ENCODE results near the gene NUP188. TPM values are rescaled to one million over a fixed set of nuclear protein-coding genes. Genes with fewer than 3 reads are reported as not detected.

Gene NUP188
- total RNA-seq, 1 donor from 2014 or later: 25.8 TPM

DNA sequence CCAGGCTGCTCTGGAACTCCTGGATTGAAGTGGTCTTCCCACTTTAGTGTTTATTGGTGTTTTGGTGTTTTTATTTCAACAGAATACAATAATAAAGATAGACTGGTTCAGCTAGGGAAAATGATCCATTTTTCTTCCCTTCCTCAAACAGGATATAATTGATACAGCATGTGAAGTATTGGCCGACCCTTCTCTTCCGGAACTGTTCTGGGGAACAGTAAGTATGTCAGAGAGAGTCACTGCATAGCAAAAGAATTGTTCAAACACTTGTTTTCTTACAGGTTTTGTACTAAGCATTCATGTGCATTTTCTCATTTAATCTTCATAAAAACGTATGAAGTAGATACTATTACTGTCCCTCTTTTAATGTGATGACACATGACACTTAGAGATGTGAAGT is 31.6 kb downstream of the NUP188 start:
- H3K36me3 ChIP-seq (ENCODE audit: control insufficient read depth, insufficient read depth, low read length): peaks cover 26% of the 10 kb centered on the region
- TF ChIP-seq CTCF (IDR thresholded peaks at IDR 0.05; ENCODE audit: insufficient read depth, low read length, severe bottlenecking): no peak
- DNase-seq (ENCODE audit: low read depth) (no peak), FAIRE-seq (no peak)
- H3K27me3 ChIP-seq (ENCODE audit: control insufficient read depth, insufficient read depth, low read length): no peaks in the 10 kb centered on the region
- no peak overlapping the region for H3K4me3 ChIP-seq (ENCODE audit: low read depth, low read length)

- FAIRE-seq: no peak
Observed at GRCh38 chr9:128983536-128983935, 36.0 kb downstream of the NUP188 start.

GRCh38 chr9:128986671-128987070 is 39.2 kb downstream of the NUP188 start:
- DNase-seq (ENCODE audit: low read depth) (peak; percentile 8), FAIRE-seq (no peak)
- H3K27me3 ChIP-seq (ENCODE audit: control insufficient read depth, insufficient read depth, low read length): no peaks in the 10 kb centered on the region
- no peak overlapping the region for H3K4me3 ChIP-seq (ENCODE audit: low read depth, low read length)
- TF ChIP-seq CTCF (IDR thresholded peaks at IDR 0.05; ENCODE audit: insufficient read depth, low read length, severe bottlenecking): no peak
- peaks cover 26% of the 10 kb centered on the region for H3K36me3 ChIP-seq (ENCODE audit: control insufficient read depth, insufficient read depth, low read length)

More at GRCh38 chr9:128983536-128983935, 36.0 kb downstream of the NUP188 start:
- no peak for DNase-seq (ENCODE audit: low read depth)
- no peak for TF ChIP-seq CTCF (IDR thresholded peaks at IDR 0.05; ENCODE audit: insufficient read depth, low read length, severe bottlenecking)
- Histone ChIP-seq H3K36me3 (ENCODE audit: control insufficient read depth, insufficient read depth, low read length) (peaks cover 30% of the 10 kb centered on the region), H3K27me3 (ENCODE audit: control insufficient read depth, insufficient read depth, low read length) (no peaks in the 10 kb centered on the region), H3K4me3 (ENCODE audit: low read depth, low read length) (no peak overlapping the region)

- no peaks in the 10 kb centered on the region for H3K27me3 ChIP-seq (ENCODE audit: control insufficient read depth, insufficient read depth, low read length)
- no peak overlapping the region for H3K4me3 ChIP-seq (ENCODE audit: low read depth, low read length)
- H3K36me3 ChIP-seq (ENCODE audit: control insufficient read depth, insufficient read depth, low read length): peaks cover 23% of the 10 kb centered on the region
- FAIRE-seq (no peak), DNase-seq (ENCODE audit: low read depth) (peak; percentile 52)
- no peak for TF ChIP-seq CTCF (IDR thresholded peaks at IDR 0.05; ENCODE audit: insufficient read depth, low read length, severe bottlenecking)
Observed at GRCh38 chr9:128987805-128988204, 40.3 kb downstream of the NUP188 start.

GRCh38 chr9:128992995-128993394 is 45.5 kb downstream of the NUP188 start:
- no peaks in the 10 kb centered on the region for H3K27me3 ChIP-seq (ENCODE audit: control insufficient read depth, insufficient read depth, low read length)
- peaks cover 36% of the 10 kb centered on the region for H3K36me3 ChIP-seq (ENCODE audit: control insufficient read depth, insufficient read depth, low read length)
- H3K4me3 ChIP-seq (ENCODE audit: low read depth, low read length): no peak overlapping the region
- FAIRE-seq (no peak), DNase-seq (ENCODE audit: low read depth) (peak; percentile 13)
- peak; percentile 47 for TF ChIP-seq CTCF (IDR thresholded peaks at IDR 0.05; ENCODE audit: insufficient read depth, low read length, severe bottlenecking)

DNA sequence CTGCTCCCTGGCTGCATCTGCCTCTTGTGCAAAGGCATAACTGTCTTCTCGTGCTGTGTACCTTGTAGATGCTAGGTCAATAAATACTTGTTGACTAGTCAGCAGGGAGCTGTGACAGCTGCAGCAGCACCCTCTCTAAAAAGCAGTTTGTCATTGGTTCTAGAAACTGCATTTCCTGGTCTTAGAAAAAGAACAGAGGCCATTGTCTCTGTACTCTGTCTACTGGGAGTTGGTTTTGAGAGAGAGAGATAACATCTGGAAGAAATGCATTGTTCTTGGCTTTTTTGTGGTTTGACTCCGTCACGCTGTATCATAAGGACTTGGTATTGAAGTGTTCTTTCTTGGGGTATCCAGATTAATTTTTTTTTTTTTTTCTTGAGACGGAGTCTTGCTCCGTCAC is 48.3 kb downstream of the NUP188 start:
- no peak overlapping the region for H3K4me3 ChIP-seq (ENCODE audit: low read depth, low read length)
- TF ChIP-seq CTCF (IDR thresholded peaks at IDR 0.05; ENCODE audit: insufficient read depth, low read length, severe bottlenecking): no peak
- FAIRE-seq (no peak), DNase-seq (ENCODE audit: low read depth) (no peak)
- no peaks in the 10 kb centered on the region for H3K27me3 ChIP-seq (ENCODE audit: control insufficient read depth, insufficient read depth, low read length)
- H3K36me3 ChIP-seq (ENCODE audit: control insufficient read depth, insufficient read depth, low read length): peaks cover 44% of the 10 kb centered on the region

Data from bronchial epithelial cell (primary cell).